Colonic mucosa (tissue), 4 donors: Measurements from ENCODE around the gene ARF3. TPM values are rescaled to one million over a fixed set of nuclear protein-coding genes. Genes with fewer than 3 reads are reported as not detected.

Source experiments
- DNase-seq: peaks from one replicate; pipeline ENCODE4 v3.0.0-alpha.2; 2020
- H3K27ac ChIP-seq: fragments of 200-600 bp; one replicate; pipeline ENCODE4 v1.8.0; 2021
- H3K27me3 ChIP-seq: fragments of 200-600 bp; one replicate; pipeline ENCODE4 v1.8.0; 2021
- H3K36me3 ChIP-seq: fragments of 200-600 bp; one replicate; pipeline ENCODE4 v1.8.0; 2021
- H3K4me1 ChIP-seq: fragments of 200-600 bp; one replicate; pipeline ENCODE4 v1.8.0; 2021; ENCODE audit warnings: mild to moderate bottlenecking
- H3K4me3 ChIP-seq: fragments of 200-600 bp; one replicate; pipeline ENCODE4 v1.8.0; 2021
- H3K9ac ChIP-seq, 2 donors: one replicate each; pipeline ENCODE4 v1.7.0; 2013; ENCODE audit warnings: control low read depth in 2 of 2, low read depth in 2 of 2, low read length in 2 of 2
- H3K9me3 ChIP-seq: fragments of 200-600 bp; one replicate; pipeline ENCODE4 v1.8.0; 2021
- intact Hi-C: fragments of 100-400 bp; cut with DNase I; formaldehyde crosslinking; loops from one replicate; pipeline ENCODE4 v1.14.1; 2022
- total RNA-seq, 2 donors: library from RNA; stranded (reverse); fragmentation: NEBNext Ultra II Directional in 1 of 2; extraction: Animal tissue kit (Norgen Biotek cat#: 25700) in 1 of 2; gene quantifications; one replicate each; pipeline ENCODE4 v1.2.1, GENCODE V29; 2021
- TF ChIP-seq, protein P1 (sequence below): fragments of 200-600 bp; IDR thresholded peaks from one replicate; pipeline ENCODE4 v1.8.0; 2022; ENCODE audit warnings: antibody characterized with exemption, mild to moderate bottlenecking
- donor health status: healthy.
- donor health status: DM: no; HTN: no; CAD: no.
- donor health status: DM: no; HTN: no; CAD: no.

The ARF3 gene
- total RNA-seq, 2 donors from 2014 or later = 255 to 261 TPM

DNA sequence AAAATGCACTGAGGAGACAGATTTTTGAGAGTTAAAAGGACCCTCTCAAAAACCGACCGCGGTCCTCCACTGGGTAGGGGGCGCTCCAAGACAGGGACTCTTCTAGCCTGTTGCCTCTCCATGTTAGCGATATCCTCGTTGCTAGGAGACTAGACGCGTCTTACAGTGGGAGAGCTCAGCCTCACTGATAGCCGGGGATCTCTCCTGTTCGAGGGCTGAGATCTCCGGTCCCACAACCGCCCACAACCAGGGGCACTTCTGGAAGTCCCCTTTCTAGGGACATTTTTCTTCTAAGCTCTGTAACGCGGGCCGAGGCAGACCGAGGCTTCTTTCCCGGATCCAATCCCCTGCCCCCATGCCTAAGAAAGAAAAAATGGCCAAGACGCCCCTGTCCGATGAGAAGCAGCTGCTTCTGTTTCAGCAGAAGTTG, 53.3 kb downstream of the ARF3 start:
- intact Hi-C loops = no loop called here
- H3K4me3 ChIP-seq = peak overlapping the region; percentile 4
- H3K9ac ChIP-seq = no peak overlapping the region
- DNase-seq = peak; percentile 79
- H3K36me3 ChIP-seq = no peaks in the 10 kb centered on the region
- no peaks in the 10 kb centered on the region for H3K4me1 ChIP-seq
- no peaks in the 10 kb centered on the region for H3K27me3 ChIP-seq
- H3K9me3 ChIP-seq = no peaks in the 10 kb centered on the region
- no peak overlapping the region for H3K27ac ChIP-seq
- TF ChIP-seq, protein P1, sequence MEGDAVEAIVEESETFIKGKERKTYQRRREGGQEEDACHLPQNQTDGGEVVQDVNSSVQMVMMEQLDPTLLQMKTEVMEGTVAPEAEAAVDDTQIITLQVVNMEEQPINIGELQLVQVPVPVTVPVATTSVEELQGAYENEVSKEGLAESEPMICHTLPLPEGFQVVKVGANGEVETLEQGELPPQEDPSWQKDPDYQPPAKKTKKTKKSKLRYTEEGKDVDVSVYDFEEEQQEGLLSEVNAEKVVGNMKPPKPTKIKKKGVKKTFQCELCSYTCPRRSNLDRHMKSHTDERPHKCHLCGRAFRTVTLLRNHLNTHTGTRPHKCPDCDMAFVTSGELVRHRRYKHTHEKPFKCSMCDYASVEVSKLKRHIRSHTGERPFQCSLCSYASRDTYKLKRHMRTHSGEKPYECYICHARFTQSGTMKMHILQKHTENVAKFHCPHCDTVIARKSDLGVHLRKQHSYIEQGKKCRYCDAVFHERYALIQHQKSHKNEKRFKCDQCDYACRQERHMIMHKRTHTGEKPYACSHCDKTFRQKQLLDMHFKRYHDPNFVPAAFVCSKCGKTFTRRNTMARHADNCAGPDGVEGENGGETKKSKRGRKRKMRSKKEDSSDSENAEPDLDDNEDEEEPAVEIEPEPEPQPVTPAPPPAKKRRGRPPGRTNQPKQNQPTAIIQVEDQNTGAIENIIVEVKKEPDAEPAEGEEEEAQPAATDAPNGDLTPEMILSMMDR = peak; percentile 58

DNA sequence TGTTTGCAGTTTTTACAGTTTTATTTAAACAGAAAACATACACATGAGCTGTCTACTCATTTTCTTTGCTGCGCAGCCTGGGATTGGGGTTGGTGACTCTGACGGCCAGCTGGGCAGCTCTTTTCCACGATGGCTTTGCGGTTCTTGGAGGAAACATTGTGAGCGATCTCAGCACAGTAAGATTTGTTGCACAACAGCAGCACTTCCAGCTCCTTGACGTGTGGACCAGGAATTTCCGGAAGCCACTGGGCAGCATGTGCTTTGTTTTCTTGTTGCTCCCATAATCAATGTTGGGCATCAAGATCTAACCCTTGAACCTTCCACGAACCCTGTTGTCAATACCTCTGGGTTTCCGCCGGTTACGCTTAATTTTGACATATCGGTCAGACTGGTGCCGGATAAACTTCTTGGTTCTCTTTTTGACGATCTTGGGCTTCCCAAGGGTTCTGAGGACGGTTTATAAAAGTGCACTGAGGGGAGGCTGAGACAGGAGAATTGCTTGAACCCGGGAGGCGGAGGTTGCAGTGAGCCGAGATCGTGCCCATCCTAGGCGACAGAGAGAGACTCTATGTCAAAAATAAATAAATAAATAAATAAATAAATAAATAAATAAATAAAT, 53.8 kb downstream of the ARF3 start:
- no peaks in the 10 kb centered on the region for H3K36me3 ChIP-seq
- H3K27me3 ChIP-seq = no peaks in the 10 kb centered on the region
- no peak for DNase-seq
- no peaks in the 10 kb centered on the region for H3K4me1 ChIP-seq
- no peak overlapping the region for H3K9ac ChIP-seq
- TF ChIP-seq, protein P1 = no peak
- H3K27ac ChIP-seq = no peak overlapping the region
- intact Hi-C loops = no loop called here
- peak overlapping the region; percentile 4 for H3K4me3 ChIP-seq
- no peaks in the 10 kb centered on the region for H3K9me3 ChIP-seq

DNA sequence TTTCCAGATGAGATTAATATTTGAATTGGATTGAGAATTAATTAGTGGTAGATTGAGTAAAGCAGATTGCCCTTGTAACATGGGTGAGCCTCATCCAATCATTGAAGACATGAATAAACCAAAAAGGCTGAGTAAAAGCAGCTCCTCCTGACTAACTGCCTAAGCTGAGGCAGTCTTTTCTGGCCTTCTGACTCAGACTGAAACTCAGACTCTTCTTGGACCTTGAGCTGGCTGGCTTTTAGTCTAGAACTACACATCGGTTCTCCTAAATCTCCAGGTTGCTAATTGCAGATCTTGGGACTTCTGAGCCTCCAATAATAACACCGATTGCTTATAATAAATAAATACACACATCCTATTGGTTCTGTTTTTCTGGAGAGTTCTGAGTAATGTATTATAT, 56.0 kb downstream of the ARF3 start:
- H3K27ac ChIP-seq = no peak overlapping the region
- no peak overlapping the region for H3K9ac ChIP-seq
- H3K4me3 ChIP-seq = no peak overlapping the region
- no peaks in the 10 kb centered on the region for H3K27me3 ChIP-seq
- TF ChIP-seq, protein P1 = no peak
- H3K4me1 ChIP-seq = no peaks in the 10 kb centered on the region
- no peaks in the 10 kb centered on the region for H3K36me3 ChIP-seq
- intact Hi-C loops = no loop called here
- no peaks in the 10 kb centered on the region for H3K9me3 ChIP-seq
- no peak for DNase-seq

DNA sequence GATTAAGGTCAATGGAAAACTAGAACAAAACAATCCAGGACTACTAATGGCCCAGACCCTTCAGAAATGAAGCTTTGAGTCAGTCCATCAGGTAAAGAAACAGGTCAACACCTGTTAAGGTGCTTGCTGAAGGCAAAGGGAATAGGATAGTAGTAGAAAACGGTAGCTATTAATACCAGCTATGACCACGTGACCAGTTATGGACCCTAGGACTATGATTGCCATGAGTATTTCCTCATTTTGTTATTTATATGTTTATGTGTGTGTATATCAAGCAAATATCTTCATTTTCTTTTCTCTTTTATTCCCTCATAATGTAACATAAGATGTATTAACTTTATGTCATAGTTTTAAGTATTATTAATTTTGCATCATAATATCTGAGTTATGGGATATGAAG, 57.6 kb downstream of the ARF3 start:
- TF ChIP-seq, protein P1 = no peak
- H3K27me3 ChIP-seq = no peaks in the 10 kb centered on the region
- intact Hi-C loops = no loop called here
- no peak overlapping the region for H3K4me3 ChIP-seq
- no peak overlapping the region for H3K27ac ChIP-seq
- no peaks in the 10 kb centered on the region for H3K4me1 ChIP-seq
- no peak overlapping the region for H3K9ac ChIP-seq
- no peak for DNase-seq
- no peaks in the 10 kb centered on the region for H3K36me3 ChIP-seq
- H3K9me3 ChIP-seq = no peaks in the 10 kb centered on the region

DNA sequence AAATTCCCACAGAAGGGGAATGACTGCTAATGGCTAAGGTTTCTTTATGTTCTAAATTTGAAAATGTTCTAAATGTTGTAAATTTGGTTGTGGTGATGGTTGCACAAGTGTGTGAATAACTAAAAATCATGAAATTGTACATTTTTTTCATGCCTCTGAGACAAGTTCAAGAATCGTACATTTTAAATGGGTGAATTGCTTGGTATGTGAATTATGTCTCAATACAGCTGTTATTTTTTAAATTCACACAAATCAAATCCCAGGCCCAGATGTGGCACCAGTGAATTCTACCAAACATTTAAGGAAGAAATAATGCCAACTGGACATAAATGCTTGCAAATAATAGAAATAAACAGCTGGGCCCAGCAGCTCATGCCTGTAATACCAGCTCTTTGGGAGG, 63.0 kb downstream of the ARF3 start:
- Histone ChIP-seq H3K27ac (no peak overlapping the region), H3K27me3 (peaks cover 9% of the 10 kb centered on the region), H3K4me3 (no peak overlapping the region), H3K4me1 (no peaks in the 10 kb centered on the region), H3K9me3 (no peaks in the 10 kb centered on the region), H3K36me3 (no peaks in the 10 kb centered on the region), H3K9ac (no peak overlapping the region)
- TF ChIP-seq, protein P1 = no peak
- no peak for DNase-seq
- intact Hi-C loops = no loop called here
